T-helper 1 cell treated with Interleukin-12 subunit alpha and Interleukin-12 subunit beta and Interleukin-4 antibody, amounts not matched to agents 30 ng/mL and 1 ng/mL, for 36 hours (primary cell): ENCODE measurements around the gene MMP23B. TPM values are rescaled to one million over a fixed set of nuclear protein-coding genes. Genes with fewer than 3 reads are reported as not detected.
"Not testable (repeated sequence)": the region's sequence is repeated elsewhere in the genome, so short reads cannot be mapped to it uniquely, and the experiment has no call there.

Experiments used
- intact Hi-C: fragments of 100-400 bp; cut with micrococcal nuclease; formaldehyde crosslinking; loops from one replicate; pipeline ENCODE4 v1.15.1; 2024
- total RNA-seq: library from RNA; stranded (reverse); gene quantifications from 2 replicates; pipeline ENCODE4 v1.2.3, GENCODE V29; 2022

MMP23B gene
- total RNA-seq, 1 donor from 2014 or later: 2.6 TPM

DNA sequence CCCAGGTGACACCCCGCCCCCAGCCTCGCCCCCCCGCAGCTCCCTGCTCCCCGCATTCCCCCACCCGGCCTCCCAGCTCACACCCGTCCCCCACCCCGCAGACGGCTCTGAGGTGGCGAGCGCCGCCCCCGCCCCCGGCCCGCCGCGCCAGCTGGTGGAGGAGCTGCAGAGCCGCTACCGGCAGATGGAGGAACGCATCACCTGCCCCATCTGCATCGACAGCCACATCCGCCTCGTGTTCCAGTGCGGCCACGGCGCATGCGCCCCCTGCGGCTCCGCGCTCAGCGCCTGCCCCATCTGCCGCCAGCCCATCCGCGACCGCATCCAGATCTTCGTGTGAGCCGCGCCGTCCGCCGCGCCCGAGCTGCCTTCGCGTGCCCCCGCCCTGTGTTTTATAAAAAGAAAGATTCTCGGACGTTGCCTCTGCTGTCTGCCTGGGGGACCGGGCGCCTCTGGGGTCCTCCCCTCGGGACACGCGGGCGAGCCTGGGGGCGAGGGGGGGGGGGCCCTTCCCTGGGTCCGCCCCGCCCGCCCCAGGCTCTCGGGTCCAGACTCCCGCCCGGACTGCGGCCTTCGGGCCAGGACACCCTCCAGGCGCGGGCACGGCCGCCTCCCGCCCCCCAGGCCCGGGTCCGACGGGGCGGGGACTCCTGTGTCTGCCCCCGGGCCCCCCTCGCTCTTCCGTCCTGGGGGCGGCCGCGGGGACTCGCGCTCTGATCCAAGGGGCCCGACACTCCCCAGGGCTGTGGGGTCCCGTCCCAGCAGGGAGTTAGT is 1.6 kb upstream of the MMP23B start:
- intact Hi-C loops: loop anchor here (2.0 kb wide), 2 partner anchors 16 to 56 kb away; partner anchors contain the start of genes MIB2 and SSU72

DNA sequence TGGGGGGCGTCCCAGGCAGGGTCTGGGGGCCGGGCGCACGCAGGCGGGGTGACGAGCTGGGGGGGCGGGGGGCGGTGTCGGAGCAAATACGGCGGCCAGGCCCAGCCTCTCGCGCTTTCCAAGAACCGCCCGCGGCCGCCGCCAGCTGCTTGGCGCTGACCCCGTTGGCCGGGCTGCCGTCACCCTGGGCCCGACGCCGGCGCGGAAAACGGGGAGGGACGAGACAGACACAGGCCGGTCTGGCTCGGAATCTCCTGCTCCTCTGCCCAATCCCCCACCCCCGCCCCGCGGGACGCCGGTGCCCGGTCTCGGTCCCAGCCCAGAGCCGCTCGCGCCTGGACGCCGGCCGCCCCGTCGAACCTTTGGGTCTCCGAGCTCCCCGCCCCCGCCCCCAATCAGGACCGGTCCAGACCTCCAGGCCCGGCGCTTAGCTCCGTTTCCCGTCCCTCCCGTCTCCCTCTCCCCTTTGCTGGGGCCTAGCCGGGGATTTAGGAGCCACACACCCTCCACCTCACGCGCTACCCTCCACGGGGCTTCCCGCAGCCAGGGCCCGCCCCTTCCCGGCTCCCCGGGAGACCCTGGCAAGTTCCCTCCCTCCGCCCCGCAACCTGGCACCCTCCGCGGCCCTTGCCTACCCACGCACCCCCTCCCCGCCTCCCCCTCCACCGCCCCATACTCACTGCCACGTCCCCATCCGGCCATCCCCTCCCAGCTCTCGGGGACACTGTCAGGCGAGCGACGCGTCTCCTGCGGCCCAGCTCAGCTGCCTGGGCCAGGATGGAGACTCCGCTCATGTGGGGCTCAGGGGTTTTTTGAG is 800 bp upstream of the MMP23B start:
- intact Hi-C loops: loop anchor here (2.0 kb wide), 2 partner anchors 16 to 56 kb away; partner anchors contain the start of genes MIB2 and SSU72

DNA sequence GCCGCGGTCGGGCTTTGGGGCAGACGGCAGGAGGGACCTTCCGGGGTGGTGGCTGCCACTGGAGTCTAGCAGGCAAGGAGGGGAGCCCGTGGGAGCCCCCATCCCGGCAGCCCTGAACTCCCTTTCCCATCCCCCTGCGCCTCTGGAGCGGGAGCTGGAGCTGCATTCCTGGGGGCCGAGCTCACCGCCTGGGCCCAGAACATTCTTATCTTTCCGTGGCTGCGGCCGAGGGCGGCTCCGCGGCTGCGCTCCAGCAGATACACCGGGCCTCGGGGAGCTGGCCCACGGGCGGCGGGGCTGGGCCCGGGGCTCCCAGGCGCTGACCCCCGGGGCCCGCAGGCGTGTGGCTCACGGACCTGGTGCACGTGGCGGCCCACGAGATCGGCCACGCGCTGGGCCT is 1.4 kb downstream of the MMP23B start:
- intact Hi-C loops: not testable (repeated sequence)

DNA sequence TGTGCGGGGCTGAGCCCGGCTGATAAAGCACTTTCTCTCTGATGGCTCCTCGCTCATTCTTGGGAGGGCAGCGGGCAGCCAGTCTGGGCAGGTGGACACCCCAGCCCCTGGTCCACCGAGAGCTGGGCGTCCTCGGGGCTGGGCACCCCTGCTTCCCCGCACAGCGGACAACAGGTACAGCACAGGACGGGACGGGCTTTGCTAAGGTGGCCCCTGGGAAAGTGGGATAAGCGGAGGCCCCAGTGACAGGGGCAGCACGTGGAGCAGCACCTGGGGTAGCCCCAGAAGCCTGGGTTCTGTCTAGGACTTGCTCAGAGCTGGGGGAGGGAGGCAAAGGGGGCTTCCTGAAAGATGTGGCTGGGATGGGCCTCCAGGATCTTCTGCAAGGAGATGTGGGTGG is 2.6 kb downstream of the MMP23B start:
- intact Hi-C loops: not testable (repeated sequence)

DNA sequence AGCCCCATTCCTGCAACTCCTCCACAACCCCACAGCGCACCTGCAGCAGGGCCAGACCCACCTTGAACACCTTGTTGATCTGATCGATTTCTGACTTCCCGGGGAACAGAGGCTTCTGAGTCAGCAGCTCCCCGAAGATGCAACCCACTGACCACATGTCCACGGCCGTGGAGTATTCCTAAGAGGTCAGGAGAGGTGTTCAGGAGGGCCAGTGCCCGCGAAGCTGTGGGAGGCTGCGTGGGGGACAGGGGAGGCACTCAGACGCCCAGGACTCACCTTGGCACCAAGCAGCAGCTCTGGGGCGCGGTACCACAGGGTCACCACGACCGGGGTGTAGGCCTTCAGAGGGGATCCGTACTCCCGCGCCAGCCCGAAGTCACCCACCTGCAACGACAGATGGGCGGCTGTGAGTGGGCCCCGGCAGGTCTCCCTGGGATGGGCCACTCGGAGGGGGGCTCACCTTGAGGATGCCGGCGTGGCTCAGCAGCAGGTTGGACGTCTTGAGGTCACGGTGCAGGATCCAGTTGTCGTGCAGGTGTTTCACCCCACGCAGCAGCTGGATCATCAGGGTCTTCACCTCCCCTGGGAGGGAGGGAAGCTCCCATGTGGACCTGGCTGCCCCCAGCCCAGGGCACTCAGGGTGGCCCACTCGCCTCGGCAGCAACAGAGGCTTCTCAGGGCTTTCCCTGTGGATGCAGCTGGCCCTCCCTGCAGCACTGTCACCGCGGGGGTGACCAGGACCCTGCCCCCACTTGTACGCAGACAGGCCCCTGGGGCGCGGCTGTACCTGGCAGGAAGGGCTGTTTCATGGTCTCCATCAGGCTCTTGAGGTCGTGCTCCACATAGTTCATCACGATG is 4.9 kb downstream of the MMP23B start:
- intact Hi-C loops: not testable (repeated sequence)

DNA sequence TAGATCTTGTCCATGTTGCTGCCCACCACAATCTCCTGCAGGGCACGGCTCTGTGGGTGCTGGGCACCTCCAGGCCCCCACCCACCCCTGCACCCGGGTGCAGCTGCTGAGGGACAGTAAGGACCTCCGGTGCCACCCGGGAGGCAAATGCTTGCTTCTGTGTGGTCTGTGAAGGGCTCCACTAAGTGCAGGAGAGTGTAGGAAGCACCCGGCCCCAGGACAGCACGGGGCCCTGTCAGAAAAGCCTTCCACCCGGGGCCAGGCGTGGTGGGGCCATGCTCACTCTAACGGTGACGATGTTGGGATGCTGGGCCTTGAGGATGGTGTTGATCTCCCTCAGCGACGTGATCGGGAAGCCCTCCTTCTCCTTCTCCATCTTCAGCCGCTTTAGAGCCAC is 5.5 kb downstream of the MMP23B start:
- intact Hi-C loops: not testable (repeated sequence)

DNA sequence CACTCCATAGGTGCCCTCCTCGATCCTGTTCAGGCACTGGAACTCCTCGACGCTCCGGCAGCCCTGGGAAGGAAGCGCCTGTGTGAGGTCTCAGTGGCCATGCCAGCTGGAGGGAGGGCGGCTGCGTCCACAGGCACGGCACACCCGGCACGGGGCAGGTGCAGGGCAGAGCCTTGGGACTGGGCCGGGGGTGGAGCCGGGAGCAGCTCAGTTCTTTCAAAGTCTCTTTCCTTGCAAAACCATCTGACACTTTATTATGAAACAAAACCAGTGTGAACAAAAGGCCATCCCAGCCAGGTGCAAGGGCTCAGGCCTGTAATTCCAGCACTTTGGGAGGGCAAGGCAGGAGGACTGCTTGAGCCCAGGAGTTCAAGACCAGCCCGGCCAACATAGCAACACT is 6.6 kb downstream of the MMP23B start:
- intact Hi-C loops: not testable (repeated sequence)

DNA sequence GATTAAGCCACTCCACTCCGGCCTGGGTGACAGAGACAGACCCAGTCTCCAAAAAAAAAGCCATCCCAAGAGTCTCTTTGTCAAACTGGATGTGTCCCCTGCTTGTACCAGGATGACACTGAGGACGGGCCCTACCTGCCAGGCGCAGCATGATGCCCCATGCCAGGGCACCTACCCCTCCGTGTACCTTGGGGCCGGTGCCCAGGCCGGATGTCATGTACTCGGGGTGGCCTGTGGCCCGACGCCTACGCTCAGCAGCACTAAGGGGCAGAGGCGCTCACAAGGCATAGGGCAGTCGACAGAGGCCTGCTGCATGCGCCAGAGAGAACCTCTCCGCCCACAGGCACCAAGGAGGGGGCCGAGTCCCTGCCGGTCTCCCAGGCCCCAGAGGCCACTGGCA is 7.4 kb downstream of the MMP23B start:
- intact Hi-C loops: not testable (repeated sequence)

DNA sequence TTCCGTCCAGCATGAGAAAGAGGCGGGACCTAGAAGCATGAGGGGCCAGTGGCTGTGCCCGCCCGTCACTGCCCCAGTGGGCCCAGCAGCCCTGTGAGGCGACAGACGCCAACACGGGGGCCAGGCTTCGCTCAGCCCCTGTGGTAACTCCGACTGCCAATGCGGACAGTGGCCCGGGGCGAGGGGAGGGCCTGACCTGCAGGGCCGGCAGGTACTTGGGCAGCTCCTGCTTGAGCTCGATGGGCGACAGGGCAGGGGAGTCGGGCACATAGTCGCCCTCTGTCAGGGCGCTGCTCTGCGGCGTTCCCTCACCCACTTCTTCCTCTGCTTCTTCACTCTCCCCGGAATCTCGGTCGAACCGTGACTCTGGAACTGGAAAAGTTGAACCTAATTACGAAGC is 8.1 kb downstream of the MMP23B start:
- intact Hi-C loops: not testable (repeated sequence)

DNA sequence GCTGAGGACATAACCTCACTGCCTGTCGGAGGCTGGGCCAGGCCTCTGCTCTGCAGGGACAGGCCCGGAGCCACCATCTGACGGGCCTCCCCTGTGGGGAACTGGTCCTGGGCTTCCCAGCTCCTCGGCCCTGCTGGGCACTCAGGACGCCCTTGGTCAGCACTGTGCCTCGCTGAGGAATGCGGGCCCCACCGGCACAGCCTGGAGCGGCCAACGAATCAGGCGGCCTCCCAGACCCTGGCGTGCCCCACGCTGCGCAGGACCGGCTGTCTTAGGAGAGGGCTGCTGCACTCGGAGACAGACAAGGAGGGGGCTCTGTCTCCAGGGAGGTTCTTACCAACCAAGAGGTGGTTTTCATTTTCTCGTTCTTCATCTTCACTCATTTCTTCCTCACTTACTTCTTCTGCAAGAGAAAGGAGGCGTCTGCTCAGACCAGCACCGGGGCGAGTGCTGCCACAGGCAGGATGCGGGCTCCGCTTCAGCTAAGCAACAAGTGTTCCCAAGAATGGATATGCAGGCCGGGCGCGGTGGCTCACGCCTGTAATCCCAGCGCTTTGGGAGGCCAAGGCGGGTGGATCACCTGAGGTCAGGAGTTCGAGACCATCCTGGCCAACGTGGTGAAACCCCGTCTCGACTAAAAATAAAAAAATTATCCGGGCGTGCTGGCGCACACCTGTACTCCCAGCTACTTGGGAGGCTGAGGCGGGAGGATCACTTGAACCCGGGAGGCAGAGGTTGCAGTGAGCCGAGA is 8.9 kb downstream of the MMP23B start:
- intact Hi-C loops: not testable (repeated sequence)

DNA sequence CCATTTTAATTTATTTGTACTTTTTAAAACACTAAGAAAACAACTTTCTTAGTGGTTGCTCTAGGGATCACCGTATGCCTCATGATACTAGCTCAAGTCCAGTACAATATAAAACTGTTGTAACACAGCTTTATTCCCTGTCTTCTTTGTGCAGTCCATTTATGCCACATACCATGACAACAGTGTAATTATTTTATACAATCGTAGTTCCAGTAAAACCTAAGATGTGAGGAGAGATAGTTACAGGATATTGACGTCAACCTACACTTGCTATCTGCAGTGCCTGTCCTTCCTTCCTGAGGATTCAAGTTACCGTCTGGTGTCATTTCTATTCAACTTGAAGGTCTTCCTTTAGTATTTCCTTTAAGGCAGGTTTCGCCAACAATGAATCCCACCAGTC is 14.4 kb downstream of the MMP23B start:
- intact Hi-C loops: not testable (repeated sequence)

DNA sequence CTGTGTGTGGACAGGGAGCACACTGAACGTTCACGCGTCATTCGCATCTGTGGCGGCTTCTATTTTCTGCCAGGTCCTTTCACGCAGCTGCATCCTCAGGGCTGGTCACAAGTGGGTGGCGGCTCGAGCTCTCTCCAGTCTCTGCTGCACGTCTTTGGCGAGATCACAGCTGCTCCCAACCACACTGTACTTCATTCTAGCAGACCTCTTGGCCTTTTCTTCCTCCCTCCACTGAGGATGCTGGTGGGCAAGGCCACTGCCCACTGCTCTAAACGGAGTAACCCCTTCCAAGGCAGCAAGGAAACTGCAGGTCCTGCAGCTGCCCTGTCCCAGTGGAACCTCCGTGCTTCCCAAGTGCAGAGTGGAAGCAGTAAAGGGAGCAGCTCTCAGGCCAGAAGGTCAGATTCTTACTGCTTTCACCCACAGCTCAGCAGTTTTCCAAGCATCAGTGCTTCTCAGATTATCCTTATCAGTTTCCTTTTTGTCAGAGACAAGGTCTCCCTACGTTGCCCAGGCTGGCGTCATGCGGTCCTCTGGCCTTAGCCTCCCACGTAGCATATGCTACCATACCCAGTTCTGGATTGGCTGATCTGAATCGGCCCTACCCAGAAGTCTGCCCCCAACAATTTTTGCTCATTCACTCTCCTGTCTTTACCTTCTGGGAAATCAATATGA is 15.7 kb downstream of the MMP23B start:
- intact Hi-C loops: not testable (repeated sequence)

DNA sequence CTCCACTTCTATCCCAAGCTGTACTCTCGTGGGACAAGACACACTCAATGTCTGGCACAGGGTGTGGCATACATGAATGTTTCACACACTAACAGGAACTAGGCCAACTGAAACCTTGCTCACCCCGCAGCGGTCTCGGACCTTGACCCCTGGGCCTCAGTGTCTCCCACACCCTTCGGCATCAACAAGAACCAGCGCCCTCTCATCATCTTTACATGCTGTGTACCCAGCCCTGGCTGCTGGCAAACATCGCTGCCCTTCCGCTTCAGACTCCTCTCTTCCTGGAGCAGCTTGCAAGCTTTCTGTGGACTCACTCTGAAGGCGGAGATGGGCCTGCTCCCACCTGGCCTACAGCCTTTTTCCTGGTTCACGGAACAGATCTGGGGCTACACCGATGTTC is 16.3 kb downstream of the MMP23B start:
- intact Hi-C loops: not testable (repeated sequence)

DNA sequence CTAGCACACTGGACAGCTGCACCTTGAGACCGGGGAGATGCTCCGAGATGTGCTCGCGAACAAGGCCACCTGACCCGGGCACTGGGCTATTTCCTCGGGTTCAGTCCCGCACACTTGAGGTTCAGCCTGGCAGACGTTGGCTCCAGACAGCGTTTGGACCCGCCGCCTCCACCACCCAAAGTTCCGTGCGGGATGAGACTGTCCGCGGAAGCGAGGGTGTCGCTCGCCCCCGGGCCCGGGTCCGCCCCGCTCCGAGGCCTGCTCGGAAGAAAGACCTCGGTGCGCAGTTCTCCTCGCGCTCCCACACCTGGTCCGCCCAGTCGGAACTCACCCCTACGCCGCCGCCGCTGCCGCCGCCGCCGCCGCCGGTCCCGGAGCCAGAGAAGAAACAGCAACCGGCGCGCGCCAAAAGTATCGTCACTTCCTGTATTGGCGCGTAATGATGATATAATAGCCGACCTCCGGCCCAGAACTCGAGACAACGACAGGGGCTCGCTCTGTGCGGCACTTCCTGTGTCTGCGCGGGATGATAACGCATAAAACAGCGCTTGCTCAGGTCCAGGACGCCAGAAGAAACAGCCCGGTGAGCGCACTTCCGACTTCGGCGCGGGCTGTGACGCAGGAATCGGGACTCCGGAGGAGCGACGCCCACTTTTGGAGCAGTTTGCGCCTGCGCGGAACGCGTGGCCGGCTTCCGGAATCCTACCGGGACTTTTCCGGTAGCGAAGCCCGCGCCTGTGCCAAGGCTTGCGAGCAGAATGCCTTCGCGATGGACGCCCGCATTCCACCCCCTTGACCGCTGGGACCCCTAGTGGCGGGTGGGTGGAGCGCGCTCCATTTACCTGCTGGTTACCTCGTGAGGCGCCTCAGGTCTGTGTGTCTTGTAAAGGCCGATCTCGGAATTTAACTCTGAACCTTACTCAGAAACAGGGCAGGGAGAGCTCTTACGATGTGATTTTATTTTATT is 26.9 kb downstream of the MMP23B start, which contains the start of gene CDK11B:
Gene CDK11B (minus strand): TSS at position 422 of the 967 bp plus-strand sequence. CDS start 1,519 bp downstream, outside the sequence.
- intact Hi-C loops: loop anchor here (1.0 to 2.0 kb wide), 4 partner anchors 44 to 188 kb away; partner anchors contain the start of genes ATAD3B, CDK11A, MIB2 and SSU72

DNA sequence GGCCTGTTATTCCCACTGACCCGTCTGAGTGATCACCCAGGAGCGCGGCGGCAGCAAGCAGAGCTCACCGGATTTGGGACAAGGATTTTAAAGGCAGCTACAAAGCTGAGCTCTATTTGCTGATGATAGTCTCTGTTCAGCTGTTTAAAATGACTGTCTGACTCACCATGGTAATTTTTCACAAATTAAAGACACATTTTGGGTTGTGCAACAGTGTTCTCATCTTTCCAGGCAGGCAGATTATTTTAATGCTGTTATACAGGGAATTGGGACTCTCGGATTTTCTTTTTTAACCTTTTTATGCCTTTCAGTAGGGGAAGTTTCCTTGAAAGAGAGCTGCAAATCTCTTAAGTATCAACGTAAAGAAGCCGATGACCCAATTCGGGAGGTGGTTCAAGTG is 30.4 kb downstream of the MMP23B start:
- intact Hi-C loops: not testable (repeated sequence)

DNA sequence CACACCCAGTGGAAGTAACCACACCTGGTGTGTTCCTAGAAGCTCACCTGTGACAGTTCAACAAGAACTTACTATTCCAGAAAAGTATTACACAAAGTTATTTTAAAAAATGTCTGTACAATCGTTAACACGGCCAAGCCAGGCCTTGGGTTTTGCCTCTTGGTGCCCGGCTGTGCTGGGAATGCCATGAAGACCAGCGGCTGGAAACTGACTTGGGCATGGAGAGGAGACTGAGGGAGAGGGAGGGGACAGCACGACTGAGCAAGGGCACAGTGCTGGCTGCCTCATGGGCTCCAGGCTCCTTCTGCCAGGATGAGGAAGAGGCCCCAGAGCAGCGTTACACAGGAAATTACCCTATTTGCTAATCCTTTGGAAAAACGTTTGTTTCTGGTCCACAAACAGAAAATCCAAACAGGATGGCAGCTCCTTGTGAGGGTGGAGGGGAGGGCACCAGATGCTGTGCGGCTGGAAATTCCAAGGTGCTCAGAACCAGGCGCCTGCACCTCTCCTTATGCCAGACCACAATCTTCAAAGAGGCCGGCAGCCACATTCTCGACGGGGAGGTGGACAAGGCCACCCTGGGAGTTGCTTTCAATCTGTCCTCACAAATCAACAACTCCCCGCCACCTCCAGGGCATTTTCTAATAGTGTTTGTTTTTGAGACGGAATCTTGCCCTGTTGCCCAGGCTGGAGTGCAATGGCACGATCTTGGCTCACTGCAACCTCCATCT is 31.0 kb downstream of the MMP23B start:
- intact Hi-C loops: not testable (repeated sequence)

DNA sequence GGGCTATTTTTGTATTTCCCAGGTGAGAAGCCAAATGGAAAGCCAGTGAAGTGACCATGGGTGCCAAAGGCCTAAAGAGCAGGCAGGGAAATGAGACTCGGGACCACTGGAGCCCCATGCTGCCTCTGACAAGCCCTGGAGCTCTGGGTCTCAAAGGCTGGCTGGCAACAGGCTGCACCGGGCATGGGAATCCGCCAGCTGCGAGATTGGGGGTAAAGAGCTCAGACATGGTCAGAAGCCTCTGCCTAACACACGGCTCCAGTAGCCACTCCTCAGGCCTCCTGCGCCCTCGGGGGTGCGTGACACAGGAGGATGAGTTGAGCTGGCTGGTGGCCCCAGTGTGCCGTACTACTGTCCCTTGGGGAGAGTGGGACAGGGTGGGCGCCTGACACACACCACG is 32.3 kb downstream of the MMP23B start:
- intact Hi-C loops: not testable (repeated sequence)
